Muscle layer of colon (tissue), 2 donors: Measurements from ENCODE around the gene ACOXL.

Experiments used
- H3K27ac ChIP-seq: one replicate; pipeline ENCODE4 v1.7.0; 2013; ENCODE audit warnings: low read depth, mild to moderate bottlenecking, low read length, moderate library complexity
- H3K27me3 ChIP-seq, 2 donors: one replicate each; pipeline ENCODE4 v1.7.0; 2013; ENCODE audit warnings: low read length in 2 of 2, mild to moderate bottlenecking in 2 of 2; ENCODE audit not compliant: insufficient read depth in 2 of 2, control insufficient read depth in 1 of 2
- H3K36me3 ChIP-seq: one replicate; pipeline ENCODE4 v1.7.0; 2013; ENCODE audit warnings: mild to moderate bottlenecking, low read length; ENCODE audit not compliant: insufficient read depth
- H3K4me1 ChIP-seq: one replicate; pipeline ENCODE4 v1.7.0; 2013; ENCODE audit warnings: mild to moderate bottlenecking, low read length; ENCODE audit not compliant: insufficient read depth
- H3K4me3 ChIP-seq, 2 donors: one replicate each; pipeline ENCODE4 v1.7.0; 2013; ENCODE audit warnings: low read length in 2 of 2, low read depth in 1 of 2, mild to moderate bottlenecking in 1 of 2, moderate library complexity in 1 of 2
- H3K9ac ChIP-seq: one replicate; pipeline ENCODE4 v1.7.0; 2013; ENCODE audit warnings: low read length
- H3K9me3 ChIP-seq: one replicate; pipeline ENCODE4 v1.7.0; 2013; ENCODE audit warnings: mild to moderate bottlenecking, low read length
- donor health status: abdominal sarcoma.
- donor health status: Adenocarcinoma of cecum.

Gene ACOXL

DNA sequence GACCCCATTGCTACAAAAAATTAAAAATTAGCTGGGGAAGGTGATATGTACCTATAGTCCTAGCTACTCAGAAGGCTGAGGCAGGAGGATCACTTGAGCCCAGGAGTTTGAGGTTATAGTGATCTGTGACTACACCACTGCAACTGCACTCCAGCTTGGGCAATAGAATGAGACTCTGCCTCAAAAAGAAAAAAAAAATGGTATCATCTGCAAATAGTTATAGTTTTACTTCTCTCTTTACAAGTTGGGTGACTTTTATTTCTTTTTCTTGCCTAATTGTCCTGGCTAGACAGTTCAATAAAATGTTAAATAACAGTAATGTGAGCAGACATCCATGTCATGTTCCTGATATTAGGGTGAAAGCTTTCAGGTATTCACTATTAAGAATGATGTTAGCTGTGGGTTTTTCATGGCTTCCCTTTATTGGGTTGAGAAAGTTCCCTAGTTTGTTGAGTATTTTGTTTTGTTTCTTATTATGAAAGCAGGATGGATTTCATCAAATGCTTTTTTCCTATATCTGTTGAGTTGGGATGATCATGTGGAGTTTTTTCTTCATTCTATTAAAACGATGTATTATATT, 24.9 kb upstream of the ACOXL start:
- no peaks in the 10 kb centered on the region for H3K4me1 ChIP-seq
- no peaks in the 10 kb centered on the region for H3K36me3 ChIP-seq

DNA sequence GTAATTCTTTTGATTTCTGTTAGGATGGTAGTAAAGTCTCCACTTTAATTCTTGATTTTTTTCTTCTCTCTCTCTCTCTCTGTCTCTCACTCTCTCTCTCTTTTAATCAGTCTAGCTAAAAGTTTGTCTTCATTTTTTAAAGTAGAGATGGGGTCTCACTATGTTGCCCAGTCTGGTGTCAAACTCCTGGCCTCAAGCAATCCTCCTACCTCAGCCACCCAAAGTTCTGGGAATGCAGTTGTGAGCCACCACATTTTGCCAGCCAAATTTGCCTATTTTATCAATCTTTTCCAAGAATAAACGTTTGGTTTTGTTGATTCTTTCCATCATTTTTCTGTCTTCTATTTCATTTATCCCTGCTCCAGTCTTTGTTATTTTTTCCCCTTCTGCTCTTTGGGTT, 23.9 kb upstream of the ACOXL start:
- H3K9ac ChIP-seq = no peak overlapping the region
- H3K27ac ChIP-seq = no peak overlapping the region
- no peaks in the 10 kb centered on the region for H3K9me3 ChIP-seq

More for the DNA sequence above, 24.9 kb upstream of the ACOXL start:
- Histone ChIP-seq H3K27ac (no peak overlapping the region), H3K4me3 (no peak overlapping the region), H3K27me3 (no peaks in the 10 kb centered on the region), H3K9me3 (no peaks in the 10 kb centered on the region), H3K9ac (no peak overlapping the region)

DNA sequence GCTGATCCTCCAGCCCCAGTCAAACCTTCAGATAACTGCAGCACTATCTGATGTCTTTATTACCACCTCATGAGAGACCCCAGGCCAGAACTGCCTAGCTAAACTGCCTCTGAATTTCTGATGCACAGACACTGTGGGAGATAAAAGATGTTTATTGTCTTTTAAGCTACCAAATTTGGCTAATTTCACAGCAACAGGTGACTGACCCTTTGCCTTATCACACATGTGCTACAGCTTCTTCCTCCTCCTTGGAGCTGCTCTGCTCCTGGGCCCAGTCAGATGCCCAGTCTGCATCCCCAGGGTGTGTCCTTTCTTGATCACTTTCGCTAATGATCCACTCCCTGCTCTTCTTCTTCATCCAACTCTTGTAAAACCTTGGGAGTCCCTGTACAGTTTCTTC, 19.6 kb upstream of the ACOXL start:
- Histone ChIP-seq H3K4me1 (no peaks in the 10 kb centered on the region), H3K27ac (no peak overlapping the region)

More for the DNA sequence above, 23.9 kb upstream of the ACOXL start:
- Histone ChIP-seq H3K4me3 (no peak overlapping the region), H3K27me3 (no peaks in the 10 kb centered on the region), H3K36me3 (no peaks in the 10 kb centered on the region), H3K4me1 (no peaks in the 10 kb centered on the region)

DNA sequence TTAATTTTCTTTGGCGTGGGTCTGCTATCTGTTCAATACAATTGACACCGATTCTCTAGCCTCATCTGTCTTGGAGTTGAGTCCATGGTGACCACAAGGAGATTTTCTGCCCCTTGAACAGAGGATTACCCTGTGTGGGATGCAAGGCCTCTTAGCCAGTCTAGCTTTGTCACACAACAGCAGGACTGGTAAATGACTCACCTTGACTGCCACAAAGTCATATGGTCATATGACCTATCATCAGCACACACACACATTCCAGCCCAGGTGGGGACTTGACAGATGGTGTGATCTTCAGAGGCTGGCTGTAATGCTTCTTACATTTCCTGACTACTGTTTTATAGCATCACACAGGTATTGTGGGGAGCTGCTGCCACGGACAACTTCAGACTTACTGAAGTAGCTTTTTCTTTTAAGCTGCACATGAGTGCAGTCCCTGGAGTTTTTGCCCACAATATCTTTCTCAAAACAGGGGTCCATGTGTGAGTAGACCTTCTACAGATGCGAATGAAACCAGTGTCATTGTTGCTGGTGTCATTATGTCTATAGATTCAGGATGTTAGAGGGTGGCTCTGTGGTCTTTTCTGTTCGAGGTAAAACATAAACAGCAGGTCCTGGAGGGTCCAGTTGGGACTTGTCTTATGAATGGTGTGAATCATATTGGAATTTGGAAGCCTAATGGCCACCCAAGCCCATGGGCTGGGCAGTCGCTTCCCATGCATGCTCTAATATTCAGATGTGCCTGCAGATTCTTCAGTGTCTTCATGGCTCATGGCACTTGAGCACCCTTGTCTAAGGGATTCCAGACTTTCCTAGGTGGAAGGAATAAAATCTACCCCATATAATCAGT, 18.6 kb upstream of the ACOXL start:
- no peak overlapping the region for H3K27ac ChIP-seq
- H3K36me3 ChIP-seq = no peaks in the 10 kb centered on the region
- peaks cover 5% of the 10 kb centered on the region for H3K4me1 ChIP-seq
- no peaks in the 10 kb centered on the region for H3K9me3 ChIP-seq
- H3K27me3 ChIP-seq = no peaks in the 10 kb centered on the region
- no peak overlapping the region for H3K9ac ChIP-seq
- H3K4me3 ChIP-seq = no peak overlapping the region

More for the DNA sequence above, 19.6 kb upstream of the ACOXL start:
- H3K9ac ChIP-seq = no peak overlapping the region
- no peak overlapping the region for H3K4me3 ChIP-seq
- no peaks in the 10 kb centered on the region for H3K9me3 ChIP-seq
- H3K27me3 ChIP-seq = no peaks in the 10 kb centered on the region
- no peaks in the 10 kb centered on the region for H3K36me3 ChIP-seq

DNA sequence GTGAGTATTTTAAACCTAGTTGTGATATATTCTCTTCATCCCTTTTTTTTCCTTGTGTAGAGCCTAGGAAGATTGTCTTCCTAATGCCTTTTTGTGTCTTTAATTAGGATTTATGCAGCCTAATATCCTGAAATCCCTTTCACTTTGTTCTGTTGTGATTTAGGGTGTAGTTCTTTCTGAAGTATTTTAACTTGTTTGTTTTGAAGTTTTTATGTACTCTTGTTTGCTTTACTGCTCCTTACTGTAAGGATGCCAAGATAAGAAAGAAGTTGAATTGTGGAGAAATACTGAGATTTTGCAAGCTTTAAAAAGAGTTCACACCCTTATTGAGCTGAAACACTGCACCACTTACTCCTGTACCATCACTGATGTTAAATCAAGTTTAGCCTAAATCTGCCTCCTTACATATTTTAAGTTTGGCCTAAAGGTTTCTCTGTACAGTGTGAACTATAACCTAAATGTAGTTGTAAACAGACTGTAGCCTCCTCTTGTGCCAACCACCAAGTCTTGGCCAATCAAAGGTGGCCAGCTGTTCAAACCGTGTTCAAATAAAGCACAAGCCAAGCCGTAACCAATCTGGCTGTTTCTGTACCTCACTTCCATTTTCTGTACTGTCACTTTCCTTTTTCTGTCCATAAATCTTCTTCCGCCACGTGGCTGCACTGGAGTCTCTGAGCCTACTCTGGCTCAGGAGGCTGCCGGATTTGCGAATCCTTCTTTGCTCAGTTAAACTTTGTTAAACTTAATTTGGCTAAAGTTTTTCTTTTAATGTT, 17.7 kb upstream of the ACOXL start:
- H3K27me3 ChIP-seq = no peaks in the 10 kb centered on the region
- H3K4me1 ChIP-seq = peaks cover 5% of the 10 kb centered on the region
- H3K9me3 ChIP-seq = no peaks in the 10 kb centered on the region
- H3K27ac ChIP-seq = no peak overlapping the region
- H3K4me3 ChIP-seq = no peak overlapping the region
- H3K36me3 ChIP-seq = no peaks in the 10 kb centered on the region
- no peak overlapping the region for H3K9ac ChIP-seq

DNA sequence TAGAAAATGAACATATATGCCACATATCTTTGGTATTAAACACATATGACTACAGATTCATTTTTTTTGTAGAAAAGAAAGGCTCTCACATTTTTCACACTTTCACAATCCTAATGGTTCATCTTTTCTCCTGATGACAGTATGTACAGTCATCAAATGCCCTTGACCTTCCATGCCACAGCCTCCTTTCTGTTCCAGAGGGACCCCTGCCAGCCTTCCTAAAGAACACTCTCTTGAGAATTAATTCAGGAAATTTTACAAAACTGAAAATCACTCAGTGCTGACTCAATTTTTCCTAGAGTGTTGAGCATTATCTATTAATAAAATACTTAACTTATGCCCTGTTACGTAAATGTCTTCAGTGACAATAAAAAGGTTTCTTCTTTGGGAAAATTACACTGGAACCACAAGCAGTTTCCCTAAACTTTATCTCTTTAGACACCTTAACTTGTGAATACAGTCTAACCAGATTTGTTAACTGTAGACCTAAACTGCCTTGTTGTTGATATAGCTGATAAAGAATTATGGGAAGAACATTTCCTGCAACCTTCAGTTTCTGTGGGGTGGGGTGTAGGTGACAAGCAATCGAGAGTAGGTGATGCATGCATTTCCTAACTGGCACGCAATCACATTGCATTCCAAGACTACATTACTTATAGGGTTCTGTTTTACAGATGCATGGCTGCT, 15.3 kb upstream of the ACOXL start:
- no peaks in the 10 kb centered on the region for H3K36me3 ChIP-seq
- H3K27ac ChIP-seq = no peak overlapping the region
- no peaks in the 10 kb centered on the region for H3K27me3 ChIP-seq
- peaks cover 5% of the 10 kb centered on the region for H3K4me1 ChIP-seq
- no peaks in the 10 kb centered on the region for H3K9me3 ChIP-seq
- H3K9ac ChIP-seq = no peak overlapping the region
- no peak overlapping the region for H3K4me3 ChIP-seq

DNA sequence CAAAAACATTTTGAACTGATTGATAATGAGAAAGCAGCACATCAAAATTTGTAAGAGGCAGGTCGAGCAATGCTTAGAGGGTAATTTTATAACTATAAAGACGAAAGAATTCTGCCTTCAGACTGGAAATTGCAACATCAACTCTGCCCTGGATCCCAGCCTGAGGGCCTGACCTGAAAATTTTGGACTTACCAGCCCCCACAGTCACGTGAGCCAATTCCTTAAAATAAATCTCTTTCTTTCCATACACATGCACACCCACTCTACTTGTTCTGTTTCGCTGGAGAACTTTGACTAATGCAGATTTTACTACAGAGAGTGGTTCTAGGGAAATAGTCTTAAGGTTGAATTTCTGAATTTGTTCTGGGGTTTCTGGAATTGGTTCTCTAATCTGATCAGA, 14.6 kb upstream of the ACOXL start:
- H3K4me1 ChIP-seq = peaks cover 5% of the 10 kb centered on the region
- H3K4me3 ChIP-seq = no peak overlapping the region
- no peak overlapping the region for H3K27ac ChIP-seq
- no peaks in the 10 kb centered on the region for H3K36me3 ChIP-seq
- H3K9me3 ChIP-seq = no peaks in the 10 kb centered on the region
- no peak overlapping the region for H3K9ac ChIP-seq
- no peaks in the 10 kb centered on the region for H3K27me3 ChIP-seq

DNA sequence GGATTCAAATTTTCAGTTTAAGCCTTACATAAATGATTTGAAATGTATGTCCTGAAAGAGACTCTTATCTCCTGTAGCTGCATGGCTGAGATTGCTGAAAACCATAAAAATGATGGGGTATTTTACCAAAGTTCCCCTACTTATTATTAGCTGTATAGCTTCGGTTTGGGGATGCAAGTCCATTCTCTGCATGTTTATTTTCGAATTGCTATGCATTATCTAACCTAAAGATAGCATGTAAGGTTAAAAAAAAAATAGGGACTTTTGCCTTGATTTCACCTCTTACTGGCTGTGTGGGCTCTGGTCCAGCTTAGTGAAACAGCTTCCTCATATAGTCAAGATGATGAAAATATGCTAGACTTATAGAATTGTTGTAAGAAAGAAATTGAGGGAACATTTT, 14.0 kb upstream of the ACOXL start:
- Histone ChIP-seq H3K36me3 (no peaks in the 10 kb centered on the region), H3K27ac (no peak overlapping the region)

DNA sequence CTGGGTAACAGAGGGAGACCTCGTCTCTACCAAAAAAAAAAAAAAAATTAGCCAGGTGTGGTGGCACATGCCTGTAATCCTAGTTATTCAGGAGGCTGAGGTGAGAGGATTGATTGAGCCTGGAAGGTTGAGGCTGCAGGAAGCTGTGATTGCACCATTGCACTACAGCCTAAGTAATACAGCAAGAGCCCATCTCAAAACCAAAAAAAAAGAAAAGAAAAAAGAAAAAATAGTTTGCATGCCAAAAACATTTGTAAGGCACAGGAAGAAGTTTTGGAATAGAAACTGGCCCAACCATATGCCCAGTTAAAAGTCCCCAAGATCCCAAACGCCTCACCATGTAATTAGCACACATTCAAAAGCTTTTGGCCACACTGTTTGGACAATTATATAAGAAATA, 13.4 kb upstream of the ACOXL start:
- H3K27me3 ChIP-seq = no peaks in the 10 kb centered on the region
- no peaks in the 10 kb centered on the region for H3K9me3 ChIP-seq
- H3K9ac ChIP-seq = no peak overlapping the region
- H3K4me3 ChIP-seq = no peak overlapping the region
- H3K4me1 ChIP-seq = peaks cover 5% of the 10 kb centered on the region
- H3K27ac ChIP-seq = no peak overlapping the region
- H3K36me3 ChIP-seq = no peaks in the 10 kb centered on the region

More for the DNA sequence above, 14.0 kb upstream of the ACOXL start:
- H3K4me1 ChIP-seq = peaks cover 5% of the 10 kb centered on the region
- no peaks in the 10 kb centered on the region for H3K27me3 ChIP-seq
- no peak overlapping the region for H3K4me3 ChIP-seq
- no peak overlapping the region for H3K9ac ChIP-seq
- H3K9me3 ChIP-seq = no peaks in the 10 kb centered on the region

DNA sequence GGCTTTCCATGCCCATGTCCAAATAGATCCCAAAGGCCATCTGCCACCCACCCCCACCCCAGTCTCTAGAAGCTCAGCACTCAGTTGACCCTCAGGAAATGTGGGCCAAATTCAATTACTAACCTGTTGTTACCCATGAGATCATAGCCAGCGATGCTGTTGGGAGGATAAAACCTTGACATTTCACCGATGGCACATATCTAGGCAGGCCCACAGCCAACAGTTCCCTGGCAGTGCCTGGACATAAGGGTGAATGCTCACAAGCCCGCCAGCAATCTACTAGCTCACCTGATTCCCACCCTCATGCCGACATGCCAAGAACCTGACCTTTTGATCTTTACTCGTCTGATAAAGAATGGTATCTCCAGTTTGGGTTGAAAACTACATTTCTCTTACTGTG, 11.8 kb upstream of the ACOXL start:
- Histone ChIP-seq H3K9me3 (no peaks in the 10 kb centered on the region), H3K27ac (no peak overlapping the region), H3K36me3 (no peaks in the 10 kb centered on the region), H3K27me3 (no peaks in the 10 kb centered on the region), H3K4me1 (peaks cover 5% of the 10 kb centered on the region), H3K4me3 (no peak overlapping the region), H3K9ac (no peak overlapping the region)

DNA sequence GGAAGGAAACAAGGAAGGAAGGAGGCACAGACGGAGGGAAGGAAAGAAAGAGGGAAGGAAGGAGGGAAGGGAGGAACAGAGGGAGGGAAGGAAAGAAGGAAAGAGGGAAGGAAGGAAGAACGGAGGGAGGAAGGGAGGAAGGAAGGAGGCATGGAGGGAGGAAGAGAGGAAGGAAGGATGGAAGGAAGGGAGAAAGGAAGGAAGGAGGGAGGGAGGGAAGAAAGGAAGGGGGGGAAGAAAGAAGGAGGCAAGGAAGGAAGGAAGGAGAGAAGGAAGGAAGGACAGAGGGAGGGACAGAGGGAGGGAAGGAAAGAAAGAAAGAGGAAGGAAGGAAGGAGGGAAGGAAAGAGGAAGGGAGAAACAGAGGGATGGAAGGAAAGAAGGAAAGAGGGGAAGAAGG, 7.6 kb upstream of the ACOXL start:
- Histone ChIP-seq H3K27me3 (no peaks in the 10 kb centered on the region), H3K4me1 (no peaks in the 10 kb centered on the region), H3K9me3 (no peaks in the 10 kb centered on the region), H3K9ac (no peak overlapping the region), H3K27ac (no peak overlapping the region), H3K4me3 (no peak overlapping the region), H3K36me3 (no peaks in the 10 kb centered on the region)
